Kidney (tissue), 14 donors: ENCODE measurements around the gene JAM3. TPM values are rescaled to one million over a fixed set of nuclear protein-coding genes. Genes with fewer than 3 reads are reported as not detected.

ENCODE experiments used
- DNase-seq, 5 donors: peaks; one replicate each; pipeline ENCODE4 v3.0.0-alpha.2; 2013 to 2020
- FAIRE-seq: peaks from 2 replicates; lab custom pipeline; 2012; peaks lifted over from hg19 to GRCh38; lab: Jason Lieb, UNC
- H3K27ac ChIP-seq, 2 donors: one replicate each; pipeline ENCODE4 v1.7.0; 2013; ENCODE audit warnings: low read depth in 2 of 2, low read length in 2 of 2, inconsistent platforms in 1 of 2
- H3K27me3 ChIP-seq: one replicate; pipeline ENCODE4 v1.7.1; 2013; ENCODE audit warnings: low read length, inconsistent platforms; ENCODE audit not compliant: control insufficient read depth, insufficient read depth
- H3K36me3 ChIP-seq, 3 donors: one replicate each; pipeline versions ENCODE4 v1.7.0 to v1.7.1; 2013; ENCODE audit warnings: low read length in 3 of 3, control low read depth in 1 of 3, inconsistent platforms in 1 of 3; ENCODE audit not compliant: insufficient read depth in 3 of 3, control insufficient read depth in 2 of 3
- H3K4me1 ChIP-seq, 3 donors: one replicate each; pipeline versions ENCODE4 v1.7.0 to v1.7.1; 2013; ENCODE audit warnings: low read length in 3 of 3, inconsistent platforms in 1 of 3, low read depth in 1 of 3; ENCODE audit not compliant: control insufficient read depth in 2 of 3, insufficient read depth in 2 of 3
- H3K4me3 ChIP-seq, 3 donors: one replicate each; pipeline versions ENCODE4 v1.7.0 to v1.8.1; 2013; ENCODE audit warnings: low read length in 3 of 3, control low read depth in 1 of 3, inconsistent platforms in 1 of 3
- H3K9ac ChIP-seq, 3 donors: one replicate each; pipeline versions ENCODE4 v1.7.0 to v1.7.1; 2013; ENCODE audit warnings: low read length in 3 of 3, control low read depth in 1 of 3, inconsistent platforms in 1 of 3
- H3K9me3 ChIP-seq, 3 donors: one replicate each; pipeline versions ENCODE4 v1.7.0 to v1.7.1; 2013; ENCODE audit warnings: low read length in 3 of 3, control low read depth in 1 of 3, inconsistent platforms in 1 of 3; ENCODE audit not compliant: control insufficient read depth in 2 of 3, insufficient read depth in 1 of 3
- CTCF ChIP-seq: IDR thresholded peaks from 3 replicates; pipeline ENCODE4 v1.5.1; 2012; ENCODE audit warnings: mild to moderate bottlenecking, moderate library complexity, borderline replicate concordance; ENCODE audit not compliant: insufficient read depth; ENCODE audit errors: extremely low read depth
- intact Hi-C: fragments of 100-400 bp; cut with DNase I; formaldehyde crosslinking; loops from one replicate; pipeline ENCODE4 v1.11.1; 2022
- polyA plus RNA-seq: library from polyadenylated mRNA; stranded (reverse); fragments of 350-450 nt; fragmentation: Illumina TruSeq; extraction: RNeasy Lipid Tissue Mini Kit (QIAGEN cat#74804); gene quantifications from one replicate; pipeline ENCODE4 v1.2.3, GENCODE V29; 2014; ENCODE audit warnings: low read depth, low replicate concordance; ENCODE audit not compliant: insufficient read depth
- total RNA-seq: library from RNA; stranded (reverse); fragmentation: NEBNext Ultra II Directional; extraction: Animal tissue kit (Norgen Biotek cat#: 25700); gene quantifications from one replicate; pipeline ENCODE4 v1.2.1, GENCODE V29; 2021
- donor health status: control.
- donor health status: control.
- donor health status: control.
- donor health status: control.
- donor health status: control.
- donor health status: DM: yes; HTN: yes; CAD: no.
- donor health status: Normal renal cell carcinoma (clear cell type).

JAM3 gene
- total and polyA plus RNA-seq, 2 donors from 2014 or later = 13.3 to 19.5 TPM

- Histone ChIP-seq H3K9me3 (peaks cover 0 to 2% (median 0%) of the 10 kb centered on the region in 3 donors), H3K27ac (no peak overlapping the region), H3K4me1 (no peaks in the 10 kb centered on the region), H3K27me3 (no peaks in the 10 kb centered on the region), H3K36me3 (peaks cover 6 to 36% (median 25%) of the 10 kb centered on the region in 3 donors), H3K9ac (no peak overlapping the region), H3K4me3 (no peak overlapping the region)
- TF ChIP-seq CTCF = no peak
- FAIRE-seq = no peak
- DNase-seq = no peak
- intact Hi-C loops = no loop called here
These were observed 89.2 kb downstream of the JAM3 start for GRCh38 chr11:134158023-134158422.

GRCh38 chr11:134159652-134160051, 90.8 kb downstream of the JAM3 start:
- FAIRE-seq (no peak), DNase-seq (no peak)
- intact Hi-C loops = no loop called here
- Histone ChIP-seq H3K9ac (no peak overlapping the region), H3K4me3 (no peak overlapping the region), H3K36me3 (peaks cover 9 to 37% (median 28%) of the 10 kb centered on the region in 3 donors), H3K27ac (no peak overlapping the region), H3K4me1 (no peaks in the 10 kb centered on the region), H3K9me3 (peaks cover 0 to 5% (median 2%) of the 10 kb centered on the region in 3 donors), H3K27me3 (no peaks in the 10 kb centered on the region)
- TF ChIP-seq CTCF = no peak

GRCh38 chr11:134164490-134165370, 95.9 kb downstream of the JAM3 start:
- H3K27ac ChIP-seq = no peak overlapping the region
- H3K27me3 ChIP-seq = no peaks in the 10 kb centered on the region
- peaks cover 26 to 36% (median 31%) of the 10 kb centered on the region in 3 donors for H3K36me3 ChIP-seq
- FAIRE-seq (no peak), DNase-seq (no peak)
- no peak for TF ChIP-seq CTCF
- H3K9me3 ChIP-seq = peaks cover 0 to 11% (median 2%) of the 10 kb centered on the region in 3 donors
- H3K9ac ChIP-seq = no peak overlapping the region
- intact Hi-C loops = no loop called here
- no peaks in the 10 kb centered on the region for H3K4me1 ChIP-seq
- no peak overlapping the region for H3K4me3 ChIP-seq
